Measurements from ENCODE around the gene EIF1AD. TPM values are rescaled to one million over a fixed set of nuclear protein-coding genes. Genes with fewer than 3 reads are reported as not detected.

Gene EIF1AD
- total RNA-seq, 4 donors from 2014 or later: 24.6 to 58.2 (median 28.8) TPM

DNA sequence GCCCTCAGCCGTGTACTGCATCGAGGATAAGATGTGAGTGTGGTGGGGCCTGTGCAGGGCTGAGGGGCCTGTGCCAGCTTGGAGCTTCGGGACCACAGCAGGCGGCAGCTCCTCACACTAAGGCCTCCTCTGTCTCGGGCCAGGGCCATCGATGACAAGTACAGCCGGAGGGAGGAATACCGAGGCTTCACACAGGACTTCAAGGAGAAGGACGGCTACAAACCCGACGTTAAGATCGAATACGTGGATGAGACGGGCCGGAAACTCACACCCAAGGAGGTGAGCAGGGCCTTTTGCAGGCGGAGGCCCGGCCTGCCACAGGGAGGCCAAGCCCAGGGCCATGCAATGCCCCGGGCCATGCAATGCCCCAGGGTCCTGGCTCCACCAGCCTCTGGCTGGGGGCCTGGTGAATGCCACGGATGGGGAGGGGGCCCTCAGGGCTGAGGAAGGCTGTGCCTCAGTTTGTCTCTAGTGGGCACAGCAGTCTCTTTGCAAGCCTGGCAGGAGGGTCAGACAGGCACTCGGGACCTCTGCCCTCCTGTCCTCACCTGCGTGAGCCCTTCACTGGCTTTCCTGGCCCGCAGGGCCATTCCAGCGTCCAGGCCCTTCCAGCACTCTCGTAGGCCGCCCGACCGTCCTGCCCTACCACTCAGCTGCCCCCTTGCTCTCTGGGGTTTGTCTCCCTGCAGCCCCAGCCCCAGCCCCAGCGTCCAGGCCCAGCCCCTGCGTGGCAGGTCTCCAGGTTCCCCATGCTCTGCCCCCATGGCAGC is 24.2 kb downstream of the EIF1AD start:
- ATAC-seq (ENCODE audit: low FRiP score): no peak
- no peak for DNase-seq (ENCODE audit: low spot score)
- TF ChIP-seq, protein P1, sequence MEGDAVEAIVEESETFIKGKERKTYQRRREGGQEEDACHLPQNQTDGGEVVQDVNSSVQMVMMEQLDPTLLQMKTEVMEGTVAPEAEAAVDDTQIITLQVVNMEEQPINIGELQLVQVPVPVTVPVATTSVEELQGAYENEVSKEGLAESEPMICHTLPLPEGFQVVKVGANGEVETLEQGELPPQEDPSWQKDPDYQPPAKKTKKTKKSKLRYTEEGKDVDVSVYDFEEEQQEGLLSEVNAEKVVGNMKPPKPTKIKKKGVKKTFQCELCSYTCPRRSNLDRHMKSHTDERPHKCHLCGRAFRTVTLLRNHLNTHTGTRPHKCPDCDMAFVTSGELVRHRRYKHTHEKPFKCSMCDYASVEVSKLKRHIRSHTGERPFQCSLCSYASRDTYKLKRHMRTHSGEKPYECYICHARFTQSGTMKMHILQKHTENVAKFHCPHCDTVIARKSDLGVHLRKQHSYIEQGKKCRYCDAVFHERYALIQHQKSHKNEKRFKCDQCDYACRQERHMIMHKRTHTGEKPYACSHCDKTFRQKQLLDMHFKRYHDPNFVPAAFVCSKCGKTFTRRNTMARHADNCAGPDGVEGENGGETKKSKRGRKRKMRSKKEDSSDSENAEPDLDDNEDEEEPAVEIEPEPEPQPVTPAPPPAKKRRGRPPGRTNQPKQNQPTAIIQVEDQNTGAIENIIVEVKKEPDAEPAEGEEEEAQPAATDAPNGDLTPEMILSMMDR (IDR thresholded peaks at IDR 0.05): no peak

DNA sequence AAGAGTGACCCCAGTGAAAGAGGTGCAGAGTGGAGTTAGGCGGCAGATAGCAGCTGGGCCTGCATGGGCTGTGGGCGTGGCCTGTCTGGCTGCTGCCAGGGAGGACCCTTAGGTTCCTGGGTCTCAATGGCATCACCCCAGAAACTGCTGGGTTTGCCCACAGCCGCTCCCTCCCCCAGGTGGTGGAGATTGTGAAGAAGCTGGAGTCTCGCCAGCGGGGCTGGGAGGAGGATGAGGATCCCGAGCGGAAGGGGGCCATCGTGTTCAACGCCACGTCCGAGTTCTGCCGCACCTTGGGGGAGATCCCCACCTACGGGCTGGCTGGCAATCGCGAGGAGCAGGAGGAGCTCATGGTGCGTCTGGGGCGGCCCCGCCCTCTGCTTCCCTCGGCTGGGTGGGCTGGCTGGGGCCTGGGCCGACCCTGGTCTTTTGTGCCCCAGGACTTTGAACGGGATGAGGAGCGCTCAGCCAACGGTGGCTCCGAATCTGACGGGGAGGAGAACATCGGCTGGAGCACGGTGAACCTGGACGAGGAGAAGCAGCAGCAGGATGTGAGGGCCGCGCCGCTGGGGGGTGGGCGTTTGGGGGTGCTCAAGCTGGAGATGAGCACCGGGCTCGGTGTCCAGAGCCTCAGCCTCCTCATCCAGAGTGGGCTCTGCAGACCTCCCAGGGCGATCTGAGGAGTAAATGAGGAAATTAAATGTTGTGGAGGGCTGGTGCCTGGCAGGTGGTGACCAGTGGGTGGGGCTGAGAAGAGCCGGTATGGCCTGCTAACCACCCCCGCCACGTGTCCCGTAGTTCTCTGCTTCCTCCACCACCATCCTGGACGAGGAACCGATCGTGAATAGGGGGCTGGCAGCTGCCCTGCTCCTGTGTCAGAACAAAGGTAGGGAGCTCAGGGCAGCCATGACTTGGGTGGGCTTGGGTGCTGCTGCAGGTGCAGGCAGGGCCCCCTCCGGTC is 25.5 kb downstream of the EIF1AD start:
- ATAC-seq (ENCODE audit: low FRiP score) (no peak), DNase-seq (ENCODE audit: low spot score) (no peak)
- TF ChIP-seq, protein P1 (IDR thresholded peaks at IDR 0.05): no peak

DNA sequence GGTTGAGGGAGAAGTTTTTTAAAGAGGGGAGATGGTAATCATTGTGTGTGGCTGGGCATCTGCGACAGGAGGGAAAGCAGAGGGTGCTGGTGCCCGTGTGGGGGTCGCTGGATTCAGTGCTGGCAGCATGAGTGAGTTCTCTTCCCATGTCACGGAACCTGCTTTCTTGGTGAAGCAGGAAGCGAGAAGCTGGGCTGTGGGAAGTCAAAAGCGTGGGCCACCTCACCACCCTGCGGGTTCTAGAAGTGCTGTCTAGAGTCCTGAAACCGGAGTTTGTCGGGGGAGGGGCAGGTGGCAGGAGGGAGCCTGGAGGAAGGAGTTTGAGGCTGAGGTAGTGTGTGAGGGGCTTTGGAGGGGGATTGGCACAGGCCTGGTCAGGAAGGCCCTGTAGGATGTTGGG is 26.2 kb downstream of the EIF1AD start:
- ATAC-seq (ENCODE audit: low FRiP score): no peak
- TF ChIP-seq, protein P1 (IDR thresholded peaks at IDR 0.05): no peak
- no peak for DNase-seq (ENCODE audit: low spot score)

DNA sequence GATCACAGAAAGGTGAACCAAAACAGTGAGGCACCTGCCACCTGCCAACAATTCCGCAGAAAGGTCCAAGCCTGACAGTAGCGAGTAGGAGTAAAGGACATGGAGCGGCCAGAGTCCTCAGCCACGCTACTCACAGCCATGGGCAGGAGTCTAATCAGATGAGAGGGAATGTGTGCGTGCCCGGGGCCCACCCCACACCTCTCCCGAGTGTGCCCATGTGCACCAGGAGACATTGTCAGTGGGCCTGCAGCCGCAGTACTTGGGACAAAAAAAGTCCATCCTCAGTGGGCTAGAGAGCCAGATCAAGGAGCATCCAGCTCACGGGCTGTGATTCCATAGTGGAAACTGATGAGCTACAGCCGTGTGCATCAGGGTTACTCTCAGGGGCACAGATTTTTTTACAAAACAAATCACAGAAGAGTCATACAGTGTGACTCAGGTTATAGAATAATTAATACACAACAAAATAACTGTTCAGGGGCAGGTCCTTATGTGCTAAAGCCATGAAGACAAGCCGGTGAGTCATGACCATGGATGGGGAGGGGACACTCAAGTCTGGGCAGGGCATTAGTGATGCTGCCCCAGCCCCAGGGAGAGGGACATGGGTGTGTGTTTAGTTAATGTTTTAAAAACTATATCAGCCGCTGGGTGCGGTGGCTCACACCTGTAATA is 28.4 kb downstream of the EIF1AD start:
- DNase-seq (ENCODE audit: low spot score) (no peak), ATAC-seq (ENCODE audit: low FRiP score) (no peak)
- TF ChIP-seq, protein P1 (IDR thresholded peaks at IDR 0.05): no peak

DNA sequence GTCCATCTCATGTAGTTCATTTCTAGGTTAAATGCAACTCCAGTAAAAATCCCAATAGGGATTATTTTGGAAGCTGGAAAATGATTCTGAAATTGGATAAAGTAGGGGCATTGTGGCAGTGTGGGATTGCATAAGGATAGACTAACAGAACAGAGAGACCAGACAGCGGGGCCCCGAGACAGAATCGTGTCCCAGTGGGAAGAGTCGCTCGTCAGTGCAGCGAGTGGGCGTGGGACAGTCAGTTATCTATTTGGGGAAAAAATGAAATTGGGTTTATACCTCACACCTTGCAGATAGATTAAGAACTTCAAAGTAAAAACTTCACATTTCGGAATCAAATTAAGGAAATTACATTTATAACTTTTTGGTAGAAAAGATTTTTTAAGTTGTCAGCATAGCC is 29.8 kb downstream of the EIF1AD start:
- no peak for DNase-seq (ENCODE audit: low spot score)
- TF ChIP-seq, protein P1 (IDR thresholded peaks at IDR 0.05): no peak
- ATAC-seq (ENCODE audit: low FRiP score): no peak

DNA sequence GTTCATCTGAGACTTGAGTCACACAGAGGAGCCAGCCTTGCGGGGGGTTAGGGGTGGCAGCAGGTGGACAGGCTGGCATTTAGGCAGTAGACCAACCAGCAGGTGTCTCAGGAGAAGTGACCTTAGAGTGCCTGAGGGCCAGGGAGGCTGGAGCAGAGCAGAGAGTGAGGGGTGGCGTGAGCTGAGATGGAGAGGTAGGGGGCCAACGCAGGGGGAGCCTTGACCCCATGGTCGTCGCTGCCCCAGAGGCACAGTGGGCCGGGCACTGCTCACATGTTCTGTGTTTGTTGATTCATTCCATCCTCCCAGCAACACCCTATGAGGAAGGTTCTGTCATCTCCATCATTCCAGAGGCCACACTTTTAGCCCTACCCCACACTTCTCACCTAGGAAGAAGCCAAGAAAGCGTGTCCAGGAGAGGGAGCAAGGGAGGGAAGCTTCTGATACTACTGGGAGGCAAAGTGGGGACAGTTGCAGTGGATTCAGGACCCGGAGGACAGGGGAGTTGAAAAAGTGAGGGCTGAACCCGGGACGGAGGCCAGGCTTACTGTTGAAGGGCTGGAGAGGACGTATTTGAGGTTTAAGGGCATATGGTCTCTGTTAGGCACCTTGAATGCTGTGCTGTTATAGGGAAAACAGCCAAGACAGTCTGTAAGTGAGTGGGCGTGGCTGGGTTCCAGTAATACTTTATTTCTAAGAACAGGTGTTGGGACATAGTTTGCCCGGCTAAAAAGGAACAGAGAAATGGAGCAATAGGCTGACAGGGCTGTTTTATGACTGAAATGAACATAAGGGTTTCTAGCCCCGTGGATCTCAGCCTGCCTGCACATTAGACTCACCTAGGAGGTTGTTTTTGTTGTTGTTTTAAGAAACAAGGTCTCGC is 33.1 kb downstream of the EIF1AD start:
- TF ChIP-seq, protein P1 (IDR thresholded peaks at IDR 0.05): no peak
- ATAC-seq (ENCODE audit: low FRiP score): peak; percentile 8
- DNase-seq (ENCODE audit: low spot score): no peak

Data from omental fat pad (tissue), 4 donors.